EL (cell line): ENCODE results near the gene IFI16.
A peak's percentile ranks its signal among the peaks of the same experiment; 100 is the strongest.
"Not testable (repeated sequence)": the region's sequence is repeated elsewhere in the genome, so short reads cannot be mapped to it uniquely, and the experiment has no call there.

Experiments
- DNase-seq: peaks from one replicate; pipeline ENCODE4 v3.0.0-alpha.2; 2016

The IFI16 gene

GRCh38 chr1:159009704-159010361 is at the start of gene IFI16:
Gene IFI16, plus strand, starts transcription at chr1:159009907. Its CDS starts 4,774 bp downstream, at chr1:159014681.
- DNase-seq, result peak; percentile 95

DNA sequence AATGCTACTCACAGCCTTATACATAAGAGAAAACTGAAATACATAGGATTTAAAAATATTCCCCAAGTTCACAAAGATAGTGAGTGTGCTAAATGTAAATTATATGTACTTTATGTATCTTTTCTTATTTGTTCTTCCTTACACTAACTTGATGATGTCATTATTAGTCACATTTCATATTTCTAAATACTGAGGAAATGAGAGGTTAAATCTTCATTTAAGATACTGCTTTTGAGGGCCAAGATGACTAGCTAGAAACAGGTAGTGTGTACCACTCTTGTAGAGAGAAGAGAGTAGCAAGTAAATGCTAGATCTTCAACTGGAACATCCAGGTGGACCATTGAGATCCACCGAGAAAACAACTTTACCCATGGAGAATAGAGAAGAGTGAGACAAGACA is 48.5 kb upstream of the IFI16 start:
- DNase-seq, result no peak

DNA sequence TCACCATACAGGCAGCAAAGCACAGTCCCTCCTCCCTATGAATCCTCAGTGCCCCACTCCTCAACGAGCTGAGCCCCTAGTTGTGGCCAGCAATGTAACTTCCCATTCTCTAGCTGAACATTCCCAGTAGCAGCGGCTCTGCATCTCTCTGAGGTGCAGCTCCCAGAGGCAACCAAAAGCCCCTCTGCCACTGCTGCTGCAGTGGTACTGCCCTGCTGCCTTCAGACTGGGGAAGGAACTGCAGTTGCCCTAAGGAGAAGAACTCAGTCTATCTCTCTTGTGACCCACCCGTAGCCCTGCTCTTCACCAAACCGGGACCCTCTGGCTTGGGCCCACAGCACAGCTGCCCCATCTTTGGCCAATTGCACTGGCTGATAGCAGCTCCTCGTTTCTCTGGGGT is 46.7 kb upstream of the IFI16 start:
- DNase-seq, result no peak

- no peak for DNase-seq
Measured at GRCh38 chr1:158969166-158969565, 40.5 kb upstream of the IFI16 start.

DNA sequence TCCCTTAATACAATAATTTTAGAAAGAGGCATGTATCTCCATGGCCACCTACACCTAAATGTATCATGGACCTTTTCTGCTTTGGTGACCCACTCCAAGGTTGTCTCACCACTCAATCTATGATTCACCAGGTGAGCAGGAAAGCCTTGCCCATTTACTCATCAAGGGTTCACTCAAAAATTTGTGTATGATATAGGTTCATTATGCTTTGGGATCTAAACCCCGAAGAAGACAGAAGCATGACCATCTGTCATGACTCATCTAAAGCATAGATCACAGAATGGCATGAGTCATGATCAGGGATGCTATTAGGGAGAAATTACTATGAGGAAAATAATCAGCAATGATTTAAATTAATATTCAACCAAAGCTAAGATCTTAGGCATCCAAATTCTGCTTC is 39.9 kb upstream of the IFI16 start:
- no peak for DNase-seq

GRCh38 chr1:158972841-158973240 is 36.9 kb upstream of the IFI16 start:
- no peak for DNase-seq

DNA sequence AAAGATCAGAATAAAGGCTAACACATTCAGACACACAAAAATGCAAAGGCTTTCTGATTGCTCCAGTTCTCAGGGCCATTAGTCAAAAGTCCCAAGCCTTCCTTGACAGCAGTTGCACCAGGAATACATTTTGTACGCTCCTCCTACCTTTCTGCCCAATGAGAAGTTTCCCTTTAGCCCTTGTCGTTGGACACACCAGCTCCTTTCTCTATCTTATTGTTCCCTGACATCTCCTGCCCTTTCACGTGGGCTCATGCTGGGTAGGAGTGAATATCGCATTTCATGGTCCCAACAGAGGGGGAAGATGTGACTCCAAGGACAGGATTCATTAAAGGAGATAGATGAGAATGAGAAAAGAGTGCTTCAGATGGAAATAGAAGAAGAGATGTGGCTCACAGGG is 33.5 kb upstream of the IFI16 start:
- DNase-seq, result no peak

DNA sequence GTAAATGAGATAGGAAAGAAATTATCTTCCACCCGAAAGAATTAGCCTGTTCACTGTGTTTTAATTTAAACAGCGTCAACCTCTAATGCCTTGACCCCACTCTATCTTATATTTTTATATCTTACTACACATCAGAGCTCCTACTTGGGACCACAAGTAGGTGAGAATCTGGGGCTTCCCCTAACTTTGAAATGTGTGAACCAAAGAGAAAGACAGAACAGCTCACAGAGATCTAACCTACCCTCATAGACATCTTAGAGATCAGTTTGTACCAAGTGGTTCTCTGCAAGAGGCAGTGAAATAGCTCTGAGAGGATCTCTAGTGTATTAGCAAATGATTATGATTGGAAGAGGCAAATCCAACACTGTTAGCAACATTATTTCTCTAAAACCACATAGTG is 31.0 kb upstream of the IFI16 start:
- no peak for DNase-seq

DNA sequence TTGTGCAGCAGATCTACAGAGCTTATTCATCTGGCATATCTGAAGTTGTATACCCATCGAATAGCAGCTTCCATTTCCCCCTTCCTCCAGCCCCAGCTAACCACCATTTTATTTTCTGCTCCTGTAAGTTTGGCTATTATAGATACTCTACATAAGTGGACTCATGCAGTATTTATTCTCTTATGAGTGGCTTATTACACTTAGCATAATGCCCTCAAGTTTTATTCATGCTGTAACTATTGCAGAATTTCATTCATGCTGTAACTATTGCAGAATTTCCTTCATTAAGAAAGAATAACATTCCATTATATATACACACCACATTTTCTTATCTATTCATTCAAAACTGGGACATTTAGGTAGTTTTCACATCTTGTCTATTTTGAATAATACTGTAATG is 30.5 kb upstream of the IFI16 start:
- no peak for DNase-seq

DNA sequence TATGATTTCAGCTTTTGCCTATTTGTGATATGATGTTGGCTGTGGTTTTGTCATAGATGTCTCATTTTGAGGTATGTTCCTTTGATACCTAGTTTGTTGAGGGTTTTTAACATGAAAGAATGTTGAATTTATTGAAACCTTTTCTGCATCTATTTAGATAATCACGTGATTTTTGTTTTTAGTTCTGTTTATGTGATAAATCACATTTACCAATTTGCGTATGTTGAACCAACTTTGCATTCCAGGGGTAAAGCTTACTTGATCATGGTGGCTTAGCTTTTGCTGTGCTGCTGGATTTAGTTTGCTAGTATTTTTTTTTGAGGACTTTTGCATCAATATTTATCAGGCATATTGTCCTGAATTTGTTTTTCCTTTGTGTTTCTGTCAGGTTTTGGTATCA is 26.5 kb upstream of the IFI16 start:
- DNase-seq, result no peak

GRCh38 chr1:158984386-158984785 is 25.3 kb upstream of the IFI16 start:
- no peak for DNase-seq

- no peak for DNase-seq
Measured at GRCh38 chr1:158989424-158989823, 20.3 kb upstream of the IFI16 start.

DNA sequence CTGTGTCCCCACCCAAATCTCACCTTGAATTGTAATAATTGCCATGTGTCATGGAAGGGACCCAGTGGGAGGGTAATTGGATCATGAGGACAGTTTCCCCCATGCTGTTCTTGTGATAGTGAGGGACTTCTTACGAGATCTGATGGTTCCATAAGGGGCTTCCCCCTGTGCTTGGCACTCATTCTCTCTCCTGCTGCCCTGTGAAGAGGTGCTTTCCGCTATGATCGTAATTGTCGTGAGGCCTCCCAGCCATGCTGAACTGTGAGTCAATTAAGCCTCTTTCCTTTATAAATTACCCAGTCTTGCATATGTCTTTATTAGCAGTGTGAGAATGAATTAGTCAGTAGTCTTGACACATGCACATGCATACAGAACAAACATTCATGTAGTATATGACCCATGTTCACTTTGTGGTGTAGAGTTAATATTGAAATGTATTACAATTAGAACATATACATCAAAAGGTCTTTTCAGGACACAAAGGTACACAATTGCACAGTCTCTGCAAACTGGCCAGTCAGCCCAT is 16.9 kb upstream of the IFI16 start:
- no peak for DNase-seq

GRCh38 chr1:158996998-158997397 is 12.7 kb upstream of the IFI16 start:
- DNase-seq, result no peak

DNA sequence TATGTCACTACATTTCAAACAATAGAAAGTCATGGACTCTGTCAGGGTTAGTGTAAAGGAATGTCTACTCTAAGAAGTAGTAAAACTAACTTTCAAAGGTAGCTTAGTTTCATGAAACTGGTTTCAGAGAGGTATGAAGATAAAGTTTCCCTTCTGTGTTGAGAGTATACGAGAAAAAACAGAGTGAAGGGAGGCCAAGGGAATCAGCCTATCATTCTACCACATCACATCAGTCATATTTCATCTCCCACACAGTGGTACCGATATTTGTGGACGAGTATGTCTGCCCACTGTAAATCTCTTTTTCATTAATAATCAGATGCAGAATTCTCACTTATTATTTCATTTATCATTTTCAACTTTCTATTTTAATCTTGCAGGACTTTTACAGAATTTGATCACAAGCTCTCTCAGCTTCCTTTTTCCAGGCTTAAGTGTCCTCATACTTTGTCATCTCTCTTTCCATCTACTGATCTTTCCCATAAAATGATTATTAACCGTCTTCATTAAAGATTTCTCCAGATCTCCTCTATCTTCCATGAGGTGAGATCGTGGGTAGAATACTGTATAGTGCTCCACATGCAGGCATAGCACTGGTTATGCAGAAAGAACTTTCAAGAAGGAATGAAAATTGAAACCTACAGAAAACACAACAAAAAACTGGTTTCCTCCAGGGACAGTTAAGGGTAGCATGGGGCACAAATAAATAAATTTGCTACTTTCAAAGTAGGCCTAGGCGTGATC is 11.5 kb upstream of the IFI16 start:
- DNase-seq, result no peak

GRCh38 chr1:158998781-158999161 is 10.9 kb upstream of the IFI16 start:
- peak; percentile 66 for DNase-seq

GRCh38 chr1:158999316-159000069 is 10.2 kb upstream of the IFI16 start:
- DNase-seq, result peak; percentile 93

GRCh38 chr1:159000070-159000409 is 9.7 kb upstream of the IFI16 start:
- no peak for DNase-seq

DNA sequence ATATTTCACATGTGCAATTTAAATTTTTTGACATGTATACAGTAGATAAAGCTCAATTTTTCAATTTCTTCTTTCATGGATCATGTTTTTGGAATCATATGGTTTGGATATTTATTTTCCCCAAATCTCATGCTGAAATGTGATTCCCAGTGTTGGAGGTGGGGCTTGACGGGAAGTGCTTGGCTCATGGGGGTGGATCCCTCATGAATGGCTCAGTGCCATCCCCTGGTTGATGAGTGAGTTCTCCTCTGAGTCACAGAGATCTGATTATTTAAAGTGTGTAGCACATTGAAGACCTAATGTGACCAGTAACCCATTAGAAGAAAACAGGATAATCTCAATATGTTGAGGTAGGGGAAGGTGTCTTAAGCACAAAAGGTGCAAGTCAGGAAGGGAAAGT is 9.1 kb upstream of the IFI16 start:
- DNase-seq, result peak; percentile 92

- DNase-seq, result no peak
Measured at GRCh38 chr1:159005161-159005560, 4.5 kb upstream of the IFI16 start.

DNA sequence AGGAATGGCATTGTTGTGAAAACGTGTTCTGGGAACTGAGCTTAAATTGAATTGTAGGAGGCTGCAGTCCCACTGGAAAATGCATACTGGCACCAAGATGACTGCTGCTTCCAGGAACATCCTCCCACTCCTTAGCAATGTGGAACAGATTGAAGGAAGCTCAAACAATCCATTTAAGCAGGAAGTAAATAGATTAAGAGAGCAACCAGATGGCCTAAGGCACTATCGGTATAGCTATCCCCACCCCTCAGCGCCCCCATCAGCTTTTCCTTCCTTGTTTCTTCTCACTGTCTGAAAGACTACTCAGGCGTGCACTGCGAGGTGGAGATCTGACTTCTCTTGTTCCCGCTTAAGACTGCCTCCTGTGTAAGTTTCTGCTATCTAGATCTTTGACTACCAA is 4.0 kb upstream of the IFI16 start:
- DNase-seq, result no peak

- DNase-seq, result not testable (repeated sequence)
Measured at GRCh38 chr1:159006210-159006807, 3.4 kb upstream of the IFI16 start.

GRCh38 chr1:159007726-159008125 is 2.0 kb upstream of the IFI16 start:
- DNase-seq, result no peak
